H54 (cell line): ENCODE measurements around the gene SDC4.

Source experiments
- DNase-seq: peaks from one replicate; pipeline ENCODE4 v3.0.0; 2011; ENCODE audit warnings: low spot score, mixed read lengths; ENCODE audit not compliant: insufficient read length
- FAIRE-seq: peaks from 3 replicates; lab custom pipeline; 2011; peaks lifted over from hg19 to GRCh38; lab: Jason Lieb, UNC
- POLR2A ChIP-seq: IDR thresholded peaks from 2 replicates; pipeline ENCODE4 v1.6.1; 2011; ENCODE audit warnings: low read depth, mild to moderate bottlenecking, low read length

SDC4 gene

GRCh38 chr20:45330476-45330875 is 17.7 kb downstream of the SDC4 start:
- no peak for TF ChIP-seq POLR2A

GRCh38 chr20:45329497-45330319 is 18.5 kb downstream of the SDC4 start:
- DNase-seq (no peak), FAIRE-seq (no peak)
- no peak for TF ChIP-seq POLR2A

More at GRCh38 chr20:45330476-45330875, 17.7 kb downstream of the SDC4 start:
- DNase-seq: no peak
- no peak for FAIRE-seq

GRCh38 chr20:45328451-45328850 is 19.8 kb downstream of the SDC4 start:
- no peak for FAIRE-seq
- no peak for TF ChIP-seq POLR2A
- DNase-seq: no peak

- FAIRE-seq (no peak), DNase-seq (no peak)
- no peak for TF ChIP-seq POLR2A
Measured at GRCh38 chr20:45325371-45325770, 22.9 kb downstream of the SDC4 start.

DNA sequence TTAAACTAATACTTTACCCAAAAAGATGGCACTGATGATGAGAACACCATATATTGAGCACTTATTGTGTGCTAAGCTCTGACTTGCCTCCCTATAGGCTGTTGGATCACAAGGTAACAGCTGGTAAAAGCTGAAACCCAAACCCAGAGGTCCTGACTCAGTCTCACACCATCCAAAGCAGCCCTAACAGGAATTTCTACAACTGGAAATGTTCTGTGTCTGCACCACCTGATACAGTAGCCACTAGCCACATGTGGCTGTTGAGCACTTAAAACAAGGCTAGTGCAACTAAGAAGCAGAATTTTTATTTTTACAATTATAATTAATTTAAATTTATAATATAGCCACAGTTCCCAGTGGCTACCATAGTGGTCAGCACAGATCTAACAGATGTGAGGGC is 24.5 kb downstream of the SDC4 start:
- TF ChIP-seq POLR2A: no peak
- DNase-seq (no peak), FAIRE-seq (no peak)

GRCh38 chr20:45322952-45323383 is 25.3 kb downstream of the SDC4 start:
- no peak for TF ChIP-seq POLR2A
- DNase-seq (no peak), FAIRE-seq (no peak)

DNA sequence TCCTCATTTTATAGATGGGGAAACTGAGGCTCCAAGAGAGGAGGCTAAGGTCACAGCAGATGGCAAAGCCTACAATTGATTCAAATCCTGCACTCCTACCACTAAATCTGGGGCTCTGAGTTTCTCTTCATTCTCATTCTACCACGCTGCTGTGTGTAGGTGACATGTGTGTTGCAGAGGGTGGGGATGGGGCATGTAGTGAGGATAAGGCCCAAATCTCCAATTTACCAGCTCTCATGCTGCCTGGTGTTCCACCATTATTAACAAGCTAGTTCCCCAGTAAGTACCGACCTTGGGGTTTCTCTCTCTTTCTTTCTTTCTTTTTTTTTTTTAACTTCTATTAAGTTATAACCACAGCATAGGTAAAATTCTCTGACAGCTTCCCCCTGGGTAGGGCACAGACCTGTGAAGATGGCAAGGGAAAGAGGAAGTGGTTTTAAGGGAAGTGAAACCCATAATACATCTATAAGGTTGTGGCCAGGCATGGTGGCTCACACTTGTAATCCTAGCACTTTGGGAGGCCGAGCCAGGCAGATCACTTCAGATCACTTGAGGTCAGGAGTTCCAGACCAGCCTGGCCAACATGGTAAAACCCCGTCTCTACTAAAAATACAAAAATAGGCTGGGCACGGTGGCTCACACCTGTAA is 27.2 kb downstream of the SDC4 start:
- FAIRE-seq (no peak), DNase-seq (no peak)
- TF ChIP-seq POLR2A: no peak

GRCh38 chr20:45318948-45319347 is 29.3 kb downstream of the SDC4 start:
- FAIRE-seq: no peak
- no peak for DNase-seq
- TF ChIP-seq POLR2A: no peak

DNA sequence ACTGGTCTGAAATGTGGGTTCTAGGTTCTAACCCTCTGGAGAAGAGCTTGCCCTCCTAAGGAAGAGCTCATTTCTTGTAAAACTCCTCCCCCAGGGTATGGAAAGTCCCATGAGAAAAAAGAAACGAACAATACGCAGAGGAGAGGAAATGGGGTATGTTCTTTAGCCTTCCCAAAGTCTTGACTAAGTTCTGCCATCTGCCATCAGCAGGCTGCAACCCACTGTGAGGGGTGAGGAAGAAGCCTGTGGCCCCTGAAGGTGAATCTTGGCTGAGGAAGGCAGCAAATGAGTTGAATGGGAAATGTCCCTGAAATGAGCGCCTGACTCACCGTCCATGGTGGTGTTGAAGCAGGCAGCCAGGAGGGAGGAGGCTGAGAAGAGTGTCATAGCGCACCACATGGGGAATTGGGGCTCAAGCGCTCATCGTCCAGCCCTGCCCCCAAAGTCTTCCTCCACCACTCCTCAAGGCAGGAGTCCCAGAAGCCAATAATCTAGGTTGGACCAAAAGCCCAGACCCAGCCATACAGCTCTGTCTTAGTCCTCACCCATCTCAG is 29.8 kb downstream of the SDC4 start:
- no peak for DNase-seq
- TF ChIP-seq POLR2A: no peak
- FAIRE-seq: no peak

- no peak for DNase-seq
- no peak for TF ChIP-seq POLR2A
- no peak for FAIRE-seq
Measured at GRCh38 chr20:45317826-45318225, 30.4 kb downstream of the SDC4 start.

DNA sequence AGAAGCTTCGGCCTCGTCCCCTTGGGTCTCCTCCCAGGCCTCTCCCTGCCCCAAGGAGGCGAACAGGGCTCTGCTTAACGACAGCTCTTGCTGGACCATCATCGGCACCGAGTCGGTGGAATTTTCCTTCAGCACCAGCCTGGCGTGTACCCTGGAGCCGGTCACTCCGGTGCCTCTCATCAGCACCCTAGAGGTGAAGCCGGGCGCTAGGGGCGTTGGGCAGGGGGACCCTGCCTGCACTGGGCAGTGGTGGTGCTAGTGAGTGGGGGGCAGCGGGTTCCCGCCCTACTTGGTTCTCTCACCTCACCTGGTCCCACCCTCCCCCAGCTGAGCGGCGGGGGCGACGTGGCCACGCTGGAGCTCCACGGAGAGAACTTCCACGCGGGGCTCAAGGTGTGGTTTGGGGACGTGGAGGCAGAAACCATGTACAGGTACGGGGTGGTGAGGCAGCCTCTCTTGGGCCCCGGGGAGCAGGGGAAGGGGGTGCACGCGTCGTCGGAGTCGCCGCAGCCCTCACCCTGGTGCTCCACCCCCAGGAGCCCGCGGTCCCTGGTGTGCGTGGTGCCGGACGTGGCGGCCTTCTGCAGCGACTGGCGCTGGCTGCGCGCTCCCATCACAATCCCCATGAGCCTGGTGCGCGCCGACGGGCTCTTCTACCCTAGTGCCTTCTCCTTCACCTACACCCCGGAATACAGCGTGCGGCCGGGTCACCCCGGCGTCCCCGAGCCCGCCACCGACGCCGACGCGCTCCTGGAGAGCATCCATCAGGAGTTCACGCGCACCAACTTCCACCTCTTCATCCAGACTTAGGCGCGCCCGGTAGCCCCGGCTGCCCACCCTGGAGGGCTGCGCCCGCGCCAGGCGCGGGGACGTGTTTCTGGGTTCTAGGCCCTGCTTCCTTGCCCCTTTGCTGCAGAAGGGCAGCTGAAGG is 31.8 kb downstream of the SDC4 start:
- no peak for DNase-seq
- no peak for TF ChIP-seq POLR2A
- FAIRE-seq: no peak

GRCh38 chr20:45315672-45316071 is 32.6 kb downstream of the SDC4 start:
- TF ChIP-seq POLR2A: no peak
- FAIRE-seq (no peak), DNase-seq (no peak)

GRCh38 chr20:45313943-45314342 is 34.3 kb downstream of the SDC4 start:
- FAIRE-seq: no peak
- DNase-seq: no peak
- TF ChIP-seq POLR2A: no peak
